Measurements from ENCODE around the gene TNS3. TPM values are rescaled to one million over a fixed set of nuclear protein-coding genes. Genes with fewer than 3 reads are reported as not detected.

TNS3 gene
- total RNA-seq, 2 donors from 2014 or later: 2.3 to 2.6 TPM

DNA sequence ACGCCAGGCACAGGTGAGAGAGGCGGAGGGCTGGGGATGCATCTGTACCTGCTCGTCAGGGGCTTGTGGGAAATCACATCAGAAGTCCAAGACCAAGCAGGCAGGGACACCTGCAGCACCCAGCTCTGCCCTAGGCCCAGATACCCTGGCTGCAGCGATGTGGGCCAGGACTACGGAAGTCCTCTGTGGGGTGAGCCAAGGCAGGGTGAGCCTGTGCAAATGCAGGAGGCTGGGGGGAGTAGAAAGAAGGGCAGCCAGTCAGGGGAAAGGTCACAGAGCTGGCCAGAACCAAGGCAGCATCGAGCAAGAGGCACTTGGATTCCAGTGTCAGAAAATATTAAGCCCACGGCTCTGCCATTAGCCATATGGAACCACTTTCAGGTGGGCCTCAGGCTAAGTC, 85.2 kb downstream of the TNS3 start:
- ATAC-seq: no peak
- peaks cover 11% of the 10 kb centered on the region for H3K27me3 Mint-ChIP-seq
- no peak overlapping the region for H3K4me3 Mint-ChIP-seq
- H3K27ac Mint-ChIP-seq: no peak overlapping the region
- H3K4me1 Mint-ChIP-seq: peaks cover 2% of the 10 kb centered on the region
- DNase-seq: no peak
- H3K9me3 ChIP-seq (ENCODE audit: control insufficient read depth, low read length, poor library complexity, severe bottlenecking): no peaks in the 10 kb centered on the region
- H3K36me3 Mint-ChIP-seq (ENCODE audit: low read depth): no peaks in the 10 kb centered on the region

GRCh38 chr7:47496056-47496665, 85.8 kb downstream of the TNS3 start:
- H3K9me3 ChIP-seq (ENCODE audit: control insufficient read depth, low read length, poor library complexity, severe bottlenecking): no peaks in the 10 kb centered on the region
- Mint-ChIP-seq H3K4me1 (peaks cover 2% of the 10 kb centered on the region), H3K36me3 (ENCODE audit: low read depth) (no peaks in the 10 kb centered on the region), H3K27ac (no peak overlapping the region), H3K27me3 (peaks cover 11% of the 10 kb centered on the region), H3K4me3 (no peak overlapping the region)
- ATAC-seq (no peak), DNase-seq (no peak)

DNA sequence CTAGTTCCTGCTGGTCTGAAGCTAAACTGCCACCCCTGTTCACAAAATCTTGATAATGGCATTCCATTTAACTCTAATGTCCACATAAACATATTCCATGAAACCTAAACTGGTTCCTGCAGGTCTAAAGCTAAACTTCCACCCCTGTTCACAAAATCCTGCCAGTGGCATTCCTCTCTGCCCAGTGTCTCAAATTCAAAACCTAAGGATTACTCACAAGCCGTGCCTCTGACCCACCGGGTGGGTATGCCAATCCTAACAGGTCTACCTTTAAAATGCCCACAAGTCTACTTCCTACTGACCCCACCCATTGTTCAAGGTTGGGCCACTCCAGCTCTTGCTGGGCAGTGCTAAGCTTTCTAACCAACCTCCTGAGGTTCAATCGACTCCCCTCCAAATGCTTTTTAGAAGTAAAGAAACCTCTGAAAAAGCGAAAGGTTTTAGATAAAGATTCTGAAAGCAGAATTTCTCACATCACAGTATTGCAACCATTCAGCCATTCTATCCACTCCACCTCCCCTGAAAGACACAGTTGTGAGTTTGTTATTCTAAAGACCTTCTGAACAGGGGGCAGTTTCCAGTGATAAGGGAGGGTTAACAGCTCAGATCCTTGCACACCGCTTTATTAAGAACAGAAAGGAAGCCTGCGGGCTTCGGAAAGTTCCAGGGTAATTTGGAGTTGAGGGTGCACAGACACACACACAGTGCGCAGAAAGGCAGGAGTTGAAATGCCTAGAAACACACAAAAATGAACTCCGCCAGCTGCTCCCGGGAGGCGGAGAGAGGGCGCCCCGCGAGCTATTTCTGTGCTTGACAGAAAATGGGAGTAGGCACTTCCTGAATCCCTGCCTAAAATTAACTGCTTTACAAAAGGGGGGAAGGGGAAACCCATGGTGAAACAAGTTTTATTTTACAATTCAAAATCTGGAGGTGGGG, 87.7 kb downstream of the TNS3 start:
- Mint-ChIP-seq H3K4me3 (no peak overlapping the region), H3K27me3 (peaks cover 11% of the 10 kb centered on the region), H3K4me1 (peaks cover 2% of the 10 kb centered on the region), H3K36me3 (ENCODE audit: low read depth) (no peaks in the 10 kb centered on the region), H3K27ac (no peak overlapping the region)
- DNase-seq (no peak), ATAC-seq (no peak)
- no peaks in the 10 kb centered on the region for H3K9me3 ChIP-seq (ENCODE audit: control insufficient read depth, low read length, poor library complexity, severe bottlenecking)

GRCh38 chr7:47492716-47493325, 89.1 kb downstream of the TNS3 start:
- ATAC-seq: no peak
- H3K4me1 Mint-ChIP-seq: peaks cover 2% of the 10 kb centered on the region
- H3K27ac Mint-ChIP-seq: no peak overlapping the region

GRCh38 chr7:47490501-47491265, 91.2 kb downstream of the TNS3 start:
- Mint-ChIP-seq H3K27me3 (peaks cover 5% of the 10 kb centered on the region), H3K27ac (no peak overlapping the region), H3K36me3 (ENCODE audit: low read depth) (no peaks in the 10 kb centered on the region), H3K4me1 (no peaks in the 10 kb centered on the region), H3K4me3 (no peak overlapping the region)
- DNase-seq (no peak), ATAC-seq (no peak)
- H3K9me3 ChIP-seq (ENCODE audit: control insufficient read depth, low read length, poor library complexity, severe bottlenecking): no peaks in the 10 kb centered on the region

More at GRCh38 chr7:47492716-47493325, 89.1 kb downstream of the TNS3 start:
- no peak for DNase-seq
- Mint-ChIP-seq H3K36me3 (ENCODE audit: low read depth) (no peaks in the 10 kb centered on the region), H3K27me3 (peaks cover 11% of the 10 kb centered on the region), H3K4me3 (no peak overlapping the region)
- no peaks in the 10 kb centered on the region for H3K9me3 ChIP-seq (ENCODE audit: control insufficient read depth, low read length, poor library complexity, severe bottlenecking)

DNA sequence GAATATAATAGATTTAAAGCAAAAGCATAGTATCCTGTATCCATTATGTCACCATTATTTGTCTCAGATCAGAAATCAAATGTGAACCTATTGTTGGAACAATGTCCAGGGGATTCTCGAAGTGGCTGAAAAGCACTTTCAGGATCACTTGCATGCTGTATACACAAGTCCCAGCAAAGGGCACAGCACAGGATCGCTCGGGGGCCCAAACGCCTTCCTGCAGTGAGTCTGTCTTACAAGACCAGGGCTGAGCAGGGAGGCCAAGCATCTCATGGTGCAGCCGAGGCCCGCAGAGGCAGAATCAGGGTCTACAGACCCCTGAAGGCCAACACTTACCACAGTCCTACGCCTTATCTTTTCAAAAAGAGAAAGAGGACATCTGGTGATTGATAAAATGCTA, 92.3 kb downstream of the TNS3 start:
- no peak overlapping the region for H3K27ac Mint-ChIP-seq
- H3K36me3 Mint-ChIP-seq (ENCODE audit: low read depth): no peaks in the 10 kb centered on the region
- H3K27me3 Mint-ChIP-seq: peaks cover 5% of the 10 kb centered on the region
- H3K4me3 Mint-ChIP-seq: no peak overlapping the region
- ATAC-seq: no peak
- H3K4me1 Mint-ChIP-seq: no peaks in the 10 kb centered on the region
- no peaks in the 10 kb centered on the region for H3K9me3 ChIP-seq (ENCODE audit: control insufficient read depth, low read length, poor library complexity, severe bottlenecking)
- DNase-seq: no peak

DNA sequence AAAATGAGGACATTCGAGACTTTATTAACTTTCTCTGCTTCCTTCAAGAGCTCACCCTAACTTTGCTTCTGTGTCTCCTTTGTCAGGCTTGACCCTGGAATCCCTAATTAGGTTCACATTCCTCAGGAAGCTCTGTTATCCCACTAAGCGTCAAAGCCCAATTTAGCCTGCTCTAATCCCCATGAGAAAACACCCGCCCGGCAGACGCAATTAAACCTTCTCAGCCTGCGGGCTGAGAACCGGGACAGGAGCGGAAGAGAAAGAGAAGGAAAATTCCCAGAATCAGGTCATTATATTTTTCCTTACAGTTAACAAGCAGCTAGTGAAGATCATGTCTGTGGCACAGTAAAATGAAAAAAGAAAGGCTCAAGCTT, 93.0 kb downstream of the TNS3 start:
- DNase-seq: no peak
- no peak overlapping the region for H3K4me3 Mint-ChIP-seq
- H3K4me1 Mint-ChIP-seq: no peaks in the 10 kb centered on the region
- H3K9me3 ChIP-seq (ENCODE audit: control insufficient read depth, low read length, poor library complexity, severe bottlenecking): no peaks in the 10 kb centered on the region
- no peaks in the 10 kb centered on the region for H3K36me3 Mint-ChIP-seq (ENCODE audit: low read depth)
- no peak overlapping the region for H3K27ac Mint-ChIP-seq
- ATAC-seq: no peak
- H3K27me3 Mint-ChIP-seq: peaks cover 5% of the 10 kb centered on the region

DNA sequence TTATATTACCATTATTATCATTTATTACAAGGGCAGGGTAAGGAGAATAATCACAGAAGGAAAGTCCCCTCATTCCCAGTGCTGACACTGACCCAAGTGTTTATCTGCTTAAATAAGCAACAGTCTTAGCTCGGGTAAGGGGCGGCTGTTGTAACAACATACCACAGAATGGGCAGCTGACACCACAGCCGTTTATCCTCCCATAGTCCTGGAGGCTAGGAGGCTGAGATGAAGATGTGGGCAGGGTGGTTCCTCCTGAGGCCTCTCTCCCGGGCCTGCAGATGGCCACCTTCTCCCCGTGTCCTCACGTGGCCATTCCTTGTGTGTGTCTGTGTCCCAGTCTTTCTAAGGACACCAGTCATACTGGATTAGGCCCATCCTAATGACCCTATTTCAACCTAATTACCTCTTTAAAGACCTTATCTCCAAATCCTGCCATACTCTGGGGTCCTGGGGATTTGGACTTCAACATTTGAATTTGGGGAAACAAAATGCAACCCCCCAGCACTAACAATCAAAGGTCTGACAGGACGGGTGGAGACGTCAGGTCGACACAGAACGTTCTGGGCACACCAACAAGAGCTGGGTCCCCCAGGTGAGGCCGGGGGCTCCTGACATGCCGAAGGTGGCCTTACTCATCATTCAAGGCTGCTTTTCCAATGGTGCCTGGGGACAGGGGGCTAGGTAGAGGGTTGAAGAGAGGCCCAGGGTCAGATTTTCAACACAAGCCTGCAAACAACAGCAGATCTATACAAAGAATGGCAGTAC, 93.5 kb downstream of the TNS3 start:
- no peaks in the 10 kb centered on the region for H3K36me3 Mint-ChIP-seq (ENCODE audit: low read depth)
- no peaks in the 10 kb centered on the region for H3K4me1 Mint-ChIP-seq
- ATAC-seq (no peak), DNase-seq (no peak)
- H3K27me3 Mint-ChIP-seq: peaks cover 5% of the 10 kb centered on the region
- H3K27ac Mint-ChIP-seq: no peak overlapping the region
- no peaks in the 10 kb centered on the region for H3K9me3 ChIP-seq (ENCODE audit: control insufficient read depth, low read length, poor library complexity, severe bottlenecking)
- H3K4me3 Mint-ChIP-seq: no peak overlapping the region

DNA sequence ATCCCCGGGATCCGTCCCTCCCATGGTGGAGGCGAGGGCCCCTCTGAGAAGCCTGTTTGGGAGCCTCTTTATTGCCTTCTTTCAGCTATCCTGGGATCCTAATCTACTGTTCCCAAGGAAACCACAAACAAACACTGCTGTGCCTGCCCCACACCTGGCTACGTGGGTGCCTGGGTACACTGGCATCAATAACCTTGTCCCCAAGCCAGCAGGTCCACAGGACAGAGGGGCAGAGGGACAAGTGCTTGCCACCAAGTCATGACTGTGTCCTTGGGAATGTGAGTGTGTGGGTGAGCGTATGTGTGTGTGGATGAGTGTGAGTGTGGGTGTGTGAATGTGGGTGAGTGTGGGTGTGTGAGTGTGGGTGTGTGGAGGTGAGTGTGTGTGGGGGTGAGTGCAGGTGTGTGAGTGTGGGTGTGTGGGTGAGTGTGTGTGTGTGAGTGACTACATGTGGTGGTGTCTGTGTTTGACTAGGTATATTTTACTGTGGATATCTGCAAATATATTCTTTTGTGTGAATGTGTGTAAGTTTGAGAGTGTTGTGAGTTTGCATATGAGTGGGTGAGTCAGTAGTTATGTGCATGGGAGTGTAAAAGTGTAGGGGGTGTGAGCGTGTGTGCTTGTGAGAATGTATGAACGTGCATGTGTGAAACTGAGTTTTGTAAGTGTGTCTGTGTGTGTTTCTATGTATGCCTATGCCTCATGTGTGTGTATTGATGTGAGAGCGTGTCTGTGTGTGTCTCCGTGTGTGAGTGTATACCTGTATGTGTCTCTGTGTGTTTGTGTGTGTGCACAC, 96.1 kb downstream of the TNS3 start:
- ATAC-seq (no peak), DNase-seq (no peak)
- Mint-ChIP-seq H3K4me3 (no peak overlapping the region), H3K36me3 (ENCODE audit: low read depth) (no peaks in the 10 kb centered on the region), H3K4me1 (no peaks in the 10 kb centered on the region), H3K27ac (no peak overlapping the region), H3K27me3 (no peaks in the 10 kb centered on the region)
- no peaks in the 10 kb centered on the region for H3K9me3 ChIP-seq (ENCODE audit: control insufficient read depth, low read length, poor library complexity, severe bottlenecking)

GRCh38 chr7:47484923-47485639, 96.8 kb downstream of the TNS3 start:
- DNase-seq (no peak), ATAC-seq (no peak)
- Mint-ChIP-seq H3K36me3 (ENCODE audit: low read depth) (no peaks in the 10 kb centered on the region), H3K27me3 (no peaks in the 10 kb centered on the region), H3K4me1 (no peaks in the 10 kb centered on the region), H3K4me3 (no peak overlapping the region), H3K27ac (no peak overlapping the region)
- no peaks in the 10 kb centered on the region for H3K9me3 ChIP-seq (ENCODE audit: control insufficient read depth, low read length, poor library complexity, severe bottlenecking)

- H3K36me3 Mint-ChIP-seq (ENCODE audit: low read depth): no peaks in the 10 kb centered on the region
- ATAC-seq: no peak
Measured at GRCh38 chr7:47484457-47484856, 97.5 kb downstream of the TNS3 start.

More at GRCh38 chr7:47484457-47484856, 97.5 kb downstream of the TNS3 start:
- no peak overlapping the region for H3K4me3 Mint-ChIP-seq
- no peaks in the 10 kb centered on the region for H3K9me3 ChIP-seq (ENCODE audit: control insufficient read depth, low read length, poor library complexity, severe bottlenecking)
- H3K4me1 Mint-ChIP-seq: no peaks in the 10 kb centered on the region
- DNase-seq: no peak
- H3K27ac Mint-ChIP-seq: no peak overlapping the region
- H3K27me3 Mint-ChIP-seq: no peaks in the 10 kb centered on the region

Data from T-helper 17 cell (primary cell).